Stromal cell of bone marrow (primary cell): Measurements from ENCODE around the gene MNT.
"Not testable (repeated sequence)": the region's sequence is repeated elsewhere in the genome, so short reads cannot be mapped to it uniquely, and the experiment has no call there.

ENCODE experiments used
- DNase-seq: peaks from one replicate; pipeline ENCODE4 v3.0.0-alpha.2; 2012; ENCODE audit warnings: low read depth

MNT gene

DNA sequence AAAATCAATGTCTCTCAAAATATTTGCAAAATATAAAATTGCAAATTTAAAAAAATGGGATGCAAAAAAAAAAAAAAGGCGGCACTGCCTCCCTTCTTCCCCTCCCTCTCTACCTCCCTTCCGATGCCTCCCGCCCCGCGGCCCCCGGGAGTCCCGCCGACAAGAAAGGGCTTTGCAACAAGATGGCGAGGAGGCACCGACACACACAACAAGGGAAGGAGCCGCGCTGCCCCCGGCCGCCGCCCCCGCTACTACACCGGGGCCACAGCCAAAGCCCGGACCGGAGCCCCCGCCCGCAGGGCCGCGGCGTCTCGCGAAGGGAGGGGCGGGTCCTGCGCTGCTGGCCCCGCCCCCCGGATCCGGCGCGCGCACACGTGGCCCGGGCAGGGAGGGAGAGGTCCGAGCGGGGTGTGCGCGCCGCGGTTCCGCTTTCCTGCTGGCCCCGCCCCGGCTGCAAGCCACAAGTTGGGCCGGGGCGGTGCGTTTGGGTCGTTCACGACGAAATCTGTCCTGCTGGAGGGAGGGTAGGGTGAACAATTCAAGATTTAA is at the start of gene MNT:
Gene MNT, minus strand, starts transcription at position 184 of the 549 bp plus-strand sequence. CDS start 348 bp downstream, outside the sequence.
- DNase-seq = peak; percentile 87

DNA sequence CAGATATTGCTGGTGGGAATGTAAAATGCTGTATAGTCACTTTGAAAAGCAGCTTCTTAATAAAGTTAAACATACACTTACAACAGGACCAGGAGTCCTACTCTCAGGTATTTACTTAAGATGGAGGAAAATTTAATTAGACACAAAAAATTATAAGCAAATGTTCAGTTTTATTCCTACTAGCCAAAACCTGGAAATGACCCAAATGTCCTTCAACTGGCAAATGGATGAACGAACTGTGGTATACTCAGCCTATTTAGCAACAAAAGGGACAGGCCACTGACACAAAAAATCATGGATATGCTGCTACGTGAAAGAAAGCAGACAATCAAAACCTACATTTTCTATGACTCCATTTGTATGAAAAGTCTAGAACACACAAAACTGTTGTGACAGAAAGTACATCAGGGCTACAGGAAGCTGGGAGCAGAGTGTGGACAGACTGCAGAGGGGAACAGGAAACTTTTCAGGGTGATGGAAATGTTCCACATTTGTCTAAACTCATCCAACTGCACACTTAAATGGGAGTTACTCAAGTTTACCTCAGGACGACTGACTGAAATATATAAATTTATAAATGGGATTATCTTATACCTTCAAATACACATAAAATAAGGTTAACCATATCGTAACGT is 49.3 kb upstream of the MNT start:
- no peak for DNase-seq

GRCh38 chr17:2449486-2449885 is 48.6 kb upstream of the MNT start:
- DNase-seq = no peak

GRCh38 chr17:2447479-2447878 is 46.6 kb upstream of the MNT start:
- not testable (repeated sequence) for DNase-seq

DNA sequence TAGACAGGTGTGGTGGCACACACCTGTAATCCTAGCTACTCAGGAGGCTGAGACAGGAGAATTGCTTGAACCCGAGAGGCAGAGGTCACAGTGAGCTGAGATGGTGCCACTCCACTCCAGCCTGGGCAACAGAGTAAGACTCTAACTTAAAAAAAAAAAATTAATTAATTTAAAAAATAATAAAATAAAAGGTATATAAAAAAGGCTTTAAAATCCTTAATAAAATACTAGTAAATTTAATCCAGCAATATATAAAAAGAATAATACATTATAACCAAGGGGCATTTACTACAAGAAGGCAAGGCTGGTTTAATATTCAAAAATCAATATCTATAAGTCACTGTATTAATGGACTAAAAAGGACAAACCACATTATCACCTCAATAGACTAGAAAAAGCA is 44.8 kb upstream of the MNT start:
- no peak for DNase-seq

DNA sequence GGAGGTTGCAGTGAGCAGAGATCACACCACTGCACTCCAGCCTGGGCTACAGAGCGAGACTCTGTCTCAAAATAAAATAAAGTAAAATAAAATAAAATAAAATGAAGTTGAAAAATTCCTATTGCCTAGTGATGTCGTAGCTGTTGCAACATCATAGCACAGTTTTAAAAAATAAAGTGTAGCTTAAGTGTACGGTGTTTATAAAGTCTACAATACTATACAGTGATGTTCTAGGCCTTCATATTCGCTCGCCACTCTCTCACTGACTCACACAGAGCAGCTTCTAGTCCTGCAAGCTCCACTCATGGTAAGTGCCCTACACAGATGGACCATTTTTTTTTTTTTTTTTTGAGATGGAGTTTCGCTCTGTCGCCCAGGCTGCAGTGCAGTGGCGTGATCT is 43.5 kb upstream of the MNT start:
- no peak for DNase-seq

DNA sequence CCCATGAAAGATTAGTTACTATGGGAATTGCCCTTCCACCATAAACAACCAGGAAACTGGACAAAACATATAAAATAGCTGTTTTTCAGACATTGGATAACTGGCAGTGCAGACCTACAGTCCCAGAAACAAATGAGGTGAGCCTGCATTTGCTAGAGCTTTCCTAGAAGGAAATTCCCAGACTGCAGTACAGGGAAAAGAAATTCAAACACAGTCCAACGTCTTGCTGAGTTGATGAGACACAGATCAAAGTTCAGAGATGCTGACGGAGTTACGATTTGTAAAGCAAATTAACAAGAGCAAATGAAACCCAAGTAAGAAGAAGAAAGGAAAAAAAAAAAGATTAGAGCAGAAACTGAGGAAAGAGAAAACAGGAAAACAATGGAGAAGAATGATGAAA is 41.3 kb upstream of the MNT start:
- DNase-seq = no peak

GRCh38 chr17:2440930-2441329 is 40.1 kb upstream of the MNT start:
- no peak for DNase-seq

- peak; percentile 53 for DNase-seq
Measured at GRCh38 chr17:2439997-2440396, 39.1 kb upstream of the MNT start.

DNA sequence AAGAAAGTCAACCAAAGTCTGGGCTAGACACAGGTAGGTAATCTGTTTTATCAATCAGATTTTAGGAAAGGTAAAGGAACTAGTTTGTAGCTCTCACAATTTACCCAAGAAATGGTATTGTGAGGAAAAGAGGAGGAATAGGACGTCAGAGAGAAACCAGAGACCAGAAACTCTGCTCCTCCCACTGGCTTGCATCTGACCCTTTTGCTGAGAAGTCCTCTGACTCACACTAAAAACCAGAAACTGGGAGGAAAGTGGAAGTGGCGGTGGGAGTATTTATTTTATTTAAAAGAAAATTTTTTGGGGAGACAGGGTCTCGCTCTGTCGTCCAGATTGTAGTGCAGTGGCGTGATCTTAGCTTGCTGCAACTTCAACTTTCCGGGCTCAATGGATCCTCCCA is 38.0 kb upstream of the MNT start:
- peak; percentile 68 for DNase-seq

- no peak for DNase-seq
Measured at GRCh38 chr17:2436316-2436905, 35.6 kb upstream of the MNT start.

DNA sequence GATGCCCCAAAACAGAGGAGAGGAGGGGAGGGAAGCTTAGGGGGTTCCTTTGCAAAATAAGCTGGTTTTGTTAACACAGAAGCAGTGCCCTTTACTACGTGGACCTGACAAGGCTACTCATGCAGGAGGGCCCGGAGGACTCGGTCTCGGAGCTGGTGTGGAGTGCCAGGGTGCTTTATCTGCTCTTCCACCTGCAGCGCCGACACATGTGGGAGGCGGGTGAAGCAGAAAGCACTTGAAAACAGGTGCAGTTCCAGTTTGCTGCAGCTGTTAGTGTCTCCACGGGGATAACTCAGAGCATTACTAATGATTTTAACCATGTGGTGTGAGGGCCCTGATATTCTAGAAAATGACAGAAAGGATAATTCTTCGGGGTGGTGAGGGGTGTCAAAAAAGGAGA is 35.0 kb upstream of the MNT start:
- DNase-seq = no peak

- no peak for DNase-seq
Measured at GRCh38 chr17:2435181-2435741, 34.4 kb upstream of the MNT start.

GRCh38 chr17:2433696-2434095 is 32.8 kb upstream of the MNT start:
- no peak for DNase-seq

DNA sequence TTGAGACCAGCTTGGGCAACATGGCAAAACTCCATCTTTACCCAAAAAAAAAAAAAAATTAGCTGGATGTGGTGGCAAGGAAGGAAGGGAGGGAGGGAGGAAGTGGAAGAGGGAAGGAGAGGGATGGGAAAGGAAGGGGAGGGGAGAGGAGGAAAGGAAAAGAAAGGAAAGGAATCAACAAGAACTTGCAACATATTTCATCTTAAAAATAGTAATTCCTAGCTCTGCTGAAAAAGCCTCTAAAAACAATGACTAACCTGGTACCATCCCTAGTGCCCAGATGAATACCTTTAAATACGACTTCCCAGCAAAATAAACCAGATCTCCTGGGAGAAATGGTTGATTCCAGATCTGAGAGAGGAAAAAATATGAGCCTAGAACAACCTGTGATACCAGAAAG is 27.1 kb upstream of the MNT start:
- DNase-seq = no peak

DNA sequence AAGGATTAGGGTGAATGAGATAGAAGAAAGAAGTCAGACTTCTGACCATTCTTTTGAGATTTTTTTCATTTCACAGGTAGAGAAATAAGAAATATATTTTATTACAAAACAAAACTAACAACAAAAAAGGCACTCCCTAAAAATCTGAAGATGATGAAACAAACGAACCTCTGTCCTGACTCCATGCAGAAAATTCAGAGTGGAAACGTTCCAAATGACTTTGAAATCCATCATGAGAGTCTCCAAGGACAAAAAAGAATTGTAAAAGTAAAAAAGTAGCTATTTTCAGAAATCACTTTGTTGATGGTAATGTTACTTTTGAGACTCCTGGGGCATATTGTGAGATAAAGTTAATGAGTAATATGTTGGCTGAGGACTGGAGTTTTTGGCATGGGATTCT is 26.4 kb upstream of the MNT start:
- DNase-seq = no peak

GRCh38 chr17:2423271-2423670 is 22.4 kb upstream of the MNT start:
- no peak for DNase-seq

DNA sequence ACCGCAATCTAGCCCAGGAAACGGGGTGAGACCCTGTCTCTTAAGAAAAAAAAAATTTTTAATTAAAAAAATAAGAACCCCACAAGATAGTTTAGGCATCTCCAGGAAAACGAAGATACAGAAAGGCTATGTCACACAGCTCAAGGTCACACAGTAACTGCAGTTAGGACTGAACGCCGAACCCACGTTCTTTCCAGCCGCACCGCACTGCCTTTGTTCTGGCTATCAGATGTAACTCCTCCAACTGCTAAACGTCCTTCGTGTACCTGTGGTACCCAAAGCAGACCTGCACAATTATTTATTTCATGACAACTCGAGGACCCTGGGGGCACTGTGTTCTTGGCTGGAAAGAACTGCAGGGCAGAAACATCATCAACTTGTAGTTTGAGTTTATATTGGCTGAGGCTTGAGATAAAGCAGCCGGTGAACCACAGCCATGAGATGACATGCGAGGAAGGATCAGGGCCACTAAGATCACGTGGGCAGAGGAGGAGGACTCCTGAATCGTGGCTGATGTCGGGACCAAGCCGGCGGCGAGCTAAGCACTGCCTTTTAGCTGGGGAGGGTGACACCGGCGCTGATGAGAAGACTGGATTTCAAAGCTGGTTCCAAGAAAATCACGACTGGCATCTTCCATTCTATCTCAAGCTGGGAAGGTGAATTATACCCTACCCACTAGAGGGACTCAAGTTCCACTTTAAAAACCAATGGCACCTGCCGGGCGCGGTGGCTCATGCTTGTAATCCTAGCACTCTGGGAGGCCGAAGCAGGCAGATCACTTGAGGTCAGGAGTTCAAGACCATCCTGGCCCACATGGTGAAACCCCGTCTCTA is 20.7 kb upstream of the MNT start:
- no peak for DNase-seq

DNA sequence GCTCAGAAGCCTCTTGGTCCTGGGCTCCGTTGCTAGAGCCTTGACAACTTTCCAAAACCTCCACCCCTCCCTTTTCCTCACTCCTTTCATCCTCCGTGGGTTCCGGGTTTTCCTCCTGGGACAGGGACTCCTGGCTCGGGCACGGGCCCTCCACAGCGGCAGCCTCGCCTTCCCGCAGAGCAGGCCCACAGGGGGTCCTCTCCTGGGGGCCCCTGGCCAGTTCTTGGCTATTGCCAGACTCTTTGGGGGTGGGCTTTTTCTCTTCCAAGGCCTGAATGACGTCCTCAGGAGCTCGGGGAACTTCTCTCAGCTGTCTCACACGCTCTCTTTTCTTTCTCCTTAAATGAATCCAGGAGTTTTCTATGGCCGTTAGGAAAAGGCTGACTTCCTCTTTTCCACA is 19.3 kb upstream of the MNT start:
- DNase-seq = no peak

GRCh38 chr17:2419486-2419885 is 18.6 kb upstream of the MNT start:
- DNase-seq = no peak

DNA sequence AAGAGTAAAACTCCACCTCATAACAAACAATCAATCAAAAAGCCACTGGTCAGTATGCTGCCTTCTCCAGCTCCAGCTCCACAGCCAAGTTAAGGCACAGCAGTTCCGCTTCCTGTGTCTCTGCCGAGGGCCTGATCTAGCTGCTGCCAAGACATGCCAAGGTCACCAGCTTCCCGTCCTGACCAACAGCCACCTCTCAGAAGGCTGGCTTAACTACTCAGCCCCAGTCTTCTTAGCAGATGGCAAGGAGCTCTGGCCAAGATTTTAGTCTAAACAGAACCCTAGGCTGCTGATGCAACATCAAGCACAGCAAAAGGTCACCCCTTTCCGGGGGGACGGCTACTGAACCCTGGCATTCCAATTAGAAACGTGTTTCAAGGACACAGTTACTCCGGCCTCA is 17.7 kb upstream of the MNT start:
- DNase-seq = no peak

- DNase-seq = peak; percentile 79
Measured at GRCh38 chr17:2416010-2416734, 15.3 kb upstream of the MNT start.
